Epithelial cell of proximal tubule (primary cell): Measurements from ENCODE around the gene HAPSTR1. TPM values are rescaled to one million over a fixed set of nuclear protein-coding genes. Genes with fewer than 3 reads are reported as not detected.
"Not testable (repeated sequence)": the region's sequence is repeated elsewhere in the genome, so short reads cannot be mapped to it uniquely, and the experiment has no call there.

Experiments used
- DNase-seq: peaks from one replicate; pipeline ENCODE4 v3.0.0-alpha.2; 2011; ENCODE audit warnings: low read depth
- H3K4me3 ChIP-seq: 2 replicates; pipeline ENCODE4 v1.5.1; 2011; ENCODE audit warnings: low read depth, mild to moderate bottlenecking, low read length
- total RNA-seq: library from RNA; depleted of rRNA; stranded (reverse); fragments of >200 nt; gene quantifications from 2 replicates; pipeline ENCODE4 v1.2.3, GENCODE V29; 2015
- TF ChIP-seq, protein P1 (sequence below): conservative IDR thresholded peaks from 2 replicates; pipeline ENCODE4 v1.5.1; 2012; ENCODE audit warnings: low read depth, mild to moderate bottlenecking, low read length

Gene HAPSTR1
- total RNA-seq, 1 donor from 2014 or later: 39.3 TPM

DNA sequence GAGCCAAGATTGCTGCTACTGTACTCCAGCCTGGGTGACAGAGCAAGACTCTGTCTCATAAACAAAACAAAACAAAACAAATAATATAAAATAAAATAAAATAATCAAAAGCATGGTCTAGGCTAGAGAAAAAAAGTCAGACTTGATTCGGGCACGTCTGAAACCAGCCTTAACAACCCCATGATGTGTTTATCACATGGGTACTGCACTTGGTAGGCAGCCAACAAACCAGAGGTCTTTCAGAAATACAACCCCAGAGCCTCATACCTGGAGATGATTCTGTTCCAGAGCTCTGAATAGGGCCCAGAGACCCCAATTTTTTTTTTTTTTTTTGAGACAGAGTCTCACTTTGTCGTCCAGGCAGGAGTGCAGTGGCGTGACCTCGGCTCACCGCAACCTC lies 9.6 kb upstream of the HAPSTR1 start:
- TF ChIP-seq, protein P1, sequence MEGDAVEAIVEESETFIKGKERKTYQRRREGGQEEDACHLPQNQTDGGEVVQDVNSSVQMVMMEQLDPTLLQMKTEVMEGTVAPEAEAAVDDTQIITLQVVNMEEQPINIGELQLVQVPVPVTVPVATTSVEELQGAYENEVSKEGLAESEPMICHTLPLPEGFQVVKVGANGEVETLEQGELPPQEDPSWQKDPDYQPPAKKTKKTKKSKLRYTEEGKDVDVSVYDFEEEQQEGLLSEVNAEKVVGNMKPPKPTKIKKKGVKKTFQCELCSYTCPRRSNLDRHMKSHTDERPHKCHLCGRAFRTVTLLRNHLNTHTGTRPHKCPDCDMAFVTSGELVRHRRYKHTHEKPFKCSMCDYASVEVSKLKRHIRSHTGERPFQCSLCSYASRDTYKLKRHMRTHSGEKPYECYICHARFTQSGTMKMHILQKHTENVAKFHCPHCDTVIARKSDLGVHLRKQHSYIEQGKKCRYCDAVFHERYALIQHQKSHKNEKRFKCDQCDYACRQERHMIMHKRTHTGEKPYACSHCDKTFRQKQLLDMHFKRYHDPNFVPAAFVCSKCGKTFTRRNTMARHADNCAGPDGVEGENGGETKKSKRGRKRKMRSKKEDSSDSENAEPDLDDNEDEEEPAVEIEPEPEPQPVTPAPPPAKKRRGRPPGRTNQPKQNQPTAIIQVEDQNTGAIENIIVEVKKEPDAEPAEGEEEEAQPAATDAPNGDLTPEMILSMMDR: no peak
- no peak overlapping the region for H3K4me3 ChIP-seq
- DNase-seq: no peak

GRCh38 chr16:9082422-9082821 lies 9.0 kb upstream of the HAPSTR1 start:
- H3K4me3 ChIP-seq: no peak overlapping the region
- DNase-seq: no peak
- TF ChIP-seq, protein P1: no peak

DNA sequence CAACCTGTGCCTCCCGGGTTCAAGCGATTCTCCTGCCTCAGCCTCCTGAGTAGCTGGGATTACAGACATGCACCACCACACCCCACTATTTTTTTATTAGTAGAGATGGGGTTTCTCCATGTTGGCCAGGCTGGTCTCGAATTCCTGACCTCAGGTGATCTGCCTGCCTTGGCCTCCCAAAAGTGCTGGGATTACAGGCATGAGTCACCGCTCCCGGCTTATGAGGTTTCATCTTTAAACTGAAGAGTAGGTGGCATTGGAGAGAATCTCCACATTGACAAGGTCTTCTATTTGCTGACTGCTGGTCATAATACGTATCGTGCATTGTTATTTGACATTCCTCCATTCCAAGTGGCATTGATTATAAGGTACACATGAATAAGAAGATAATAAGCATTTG lies 3.7 kb upstream of the HAPSTR1 start:
- DNase-seq, H3K4me3 ChIP-seq: not testable (repeated sequence)

- DNase-seq: no peak
- TF ChIP-seq, protein P1: no peak
- no peak overlapping the region for H3K4me3 ChIP-seq
Observed at GRCh38 chr16:9088848-9089247, 2.6 kb upstream of the HAPSTR1 start.

DNA sequence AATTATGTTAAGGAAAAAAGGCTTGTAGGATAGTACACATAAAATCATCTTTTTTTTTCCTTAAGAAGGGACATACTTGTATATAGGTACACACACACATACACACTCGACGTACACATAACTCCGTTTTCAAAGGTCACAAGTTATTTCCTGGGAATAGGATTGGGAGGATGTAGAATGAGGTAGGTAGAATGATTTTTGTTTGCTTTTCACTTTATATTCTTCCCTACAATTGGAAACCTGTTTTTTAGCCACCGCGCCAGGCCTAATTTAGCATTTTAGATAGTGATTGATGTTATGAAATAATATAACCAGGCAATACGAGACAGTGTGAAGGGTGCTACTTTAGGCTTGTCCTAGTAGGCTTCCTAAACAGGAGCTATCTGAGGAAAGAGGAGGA lies 1.8 kb upstream of the HAPSTR1 start:
- no peak for DNase-seq
- TF ChIP-seq, protein P1: no peak
- no peak overlapping the region for H3K4me3 ChIP-seq

- DNase-seq: no peak
- TF ChIP-seq, protein P1: no peak
- H3K4me3 ChIP-seq: peak overlapping the region; percentile 86
Observed at GRCh38 chr16:9090101-9090959, 1.1 kb upstream of the HAPSTR1 start.

DNA sequence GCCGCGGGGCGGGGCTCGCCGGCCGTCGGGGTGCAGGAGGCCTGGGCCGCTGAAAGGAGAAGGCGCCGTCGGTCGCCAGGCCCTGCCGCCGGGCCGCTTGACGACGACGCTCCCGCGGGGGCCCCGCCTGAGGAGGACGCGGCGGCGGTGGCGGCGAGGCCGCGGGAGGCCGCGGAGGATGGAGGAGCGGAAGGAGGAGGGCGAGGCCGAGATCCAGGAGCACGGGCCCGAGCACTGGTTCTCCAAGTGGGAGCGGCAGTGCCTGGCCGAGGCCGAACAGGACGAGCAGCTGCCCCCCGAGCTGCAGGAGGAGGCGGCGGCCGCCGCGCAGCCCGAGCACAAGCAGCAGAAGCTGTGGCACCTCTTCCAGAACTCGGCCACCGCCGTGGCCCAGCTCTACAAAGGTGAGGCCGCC lies 430 bp downstream of the HAPSTR1 start:
- no peak for DNase-seq
- TF ChIP-seq, protein P1: no peak
- peak overlapping the region; percentile 94 for H3K4me3 ChIP-seq
